HG03025 (cell line): ENCODE data around the gene HIRIP3.
A peak's percentile ranks its signal among the peaks of the same experiment; 100 is the strongest.

Experiments
- ATAC-seq: cut with Tn5 transposase; IDR thresholded peaks from one replicate; pipeline ENCODE4 v1.9.1; 2021; ENCODE audit warnings: mild to moderate bottlenecking, moderate library complexity; ENCODE audit not compliant: unreplicated experiment, low FRiP score

Gene HIRIP3

GRCh38 chr16:30000735-30001631 is 5.6 kb upstream of the HIRIP3 start:
- ATAC-seq = no peak

GRCh38 chr16:29999605-30000004 is 4.2 kb upstream of the HIRIP3 start:
- no peak for ATAC-seq

- no peak for ATAC-seq
Observed at GRCh38 chr16:29996766-29997250, 1.4 kb upstream of the HIRIP3 start.

GRCh38 chr16:29995911-29996765 is 721 bp upstream of the HIRIP3 start, which contains the start of gene INO80E:
Gene INO80E (plus strand): TSS chr16:29996241. CDS start chr16:29996311, 70 bp downstream.
- peak; percentile 80 for ATAC-seq

GRCh38 chr16:29994600-29995323 is 655 bp downstream of the HIRIP3 start:
- peak; percentile 17 for ATAC-seq

GRCh38 chr16:29993903-29994599 is 1.4 kb downstream of the HIRIP3 start:
- ATAC-seq = no peak

- no peak for ATAC-seq
Observed at GRCh38 chr16:29993191-29993902, 2.1 kb downstream of the HIRIP3 start.

- no peak for ATAC-seq
Observed at GRCh38 chr16:29992344-29992967, 3.0 kb downstream of the HIRIP3 start.

GRCh38 chr16:29991571-29991904 is 3.9 kb downstream of the HIRIP3 start:
- no peak for ATAC-seq

- no peak for ATAC-seq
Observed at GRCh38 chr16:29990883-29991570, 4.4 kb downstream of the HIRIP3 start.

GRCh38 chr16:29990034-29990433 is 5.4 kb downstream of the HIRIP3 start:
- no peak for ATAC-seq

GRCh38 chr16:29989111-29989858 is 6.1 kb downstream of the HIRIP3 start:
- no peak for ATAC-seq

GRCh38 chr16:29988346-29989075 is 6.9 kb downstream of the HIRIP3 start:
- ATAC-seq = no peak

- ATAC-seq = no peak
Observed at GRCh38 chr16:29987371-29988085, 7.9 kb downstream of the HIRIP3 start.

GRCh38 chr16:29986931-29987330 is 8.5 kb downstream of the HIRIP3 start:
- no peak for ATAC-seq

GRCh38 chr16:29986231-29986630 is 9.2 kb downstream of the HIRIP3 start:
- ATAC-seq = no peak
